Measurements from ENCODE around the gene MDGA2.

Gene MDGA2

GRCh38 chr14:47520382-47520781 lies 155.0 kb downstream of the MDGA2 start:
- no peak for DNase-seq (ENCODE audit: low read depth)
- TF ChIP-seq CTCF (conservative IDR thresholded peaks at IDR 0.05; ENCODE audit: control insufficient read depth, insufficient read depth, low read depth, low read length), result no peak
- no peak overlapping the region for H3K4me3 ChIP-seq (ENCODE audit: control insufficient read depth, low read depth, low read length)

- H3K4me3 ChIP-seq (ENCODE audit: control insufficient read depth, low read depth, low read length), result no peak overlapping the region
- DNase-seq (ENCODE audit: low read depth), result no peak
- TF ChIP-seq CTCF (conservative IDR thresholded peaks at IDR 0.05; ENCODE audit: control insufficient read depth, insufficient read depth, low read depth, low read length), result no peak
Measured at GRCh38 chr14:47511829-47512228, 163.6 kb downstream of the MDGA2 start.

GRCh38 chr14:47509957-47510356 lies 165.4 kb downstream of the MDGA2 start:
- no peak for TF ChIP-seq CTCF (conservative IDR thresholded peaks at IDR 0.05; ENCODE audit: control insufficient read depth, insufficient read depth, low read depth, low read length)
- H3K4me3 ChIP-seq (ENCODE audit: control insufficient read depth, low read depth, low read length), result no peak overlapping the region
- DNase-seq (ENCODE audit: low read depth), result no peak

- TF ChIP-seq CTCF (conservative IDR thresholded peaks at IDR 0.05; ENCODE audit: control insufficient read depth, insufficient read depth, low read depth, low read length), result no peak
- no peak for DNase-seq (ENCODE audit: low read depth)
Measured at GRCh38 chr14:47507861-47508260, 167.5 kb downstream of the MDGA2 start.

DNA sequence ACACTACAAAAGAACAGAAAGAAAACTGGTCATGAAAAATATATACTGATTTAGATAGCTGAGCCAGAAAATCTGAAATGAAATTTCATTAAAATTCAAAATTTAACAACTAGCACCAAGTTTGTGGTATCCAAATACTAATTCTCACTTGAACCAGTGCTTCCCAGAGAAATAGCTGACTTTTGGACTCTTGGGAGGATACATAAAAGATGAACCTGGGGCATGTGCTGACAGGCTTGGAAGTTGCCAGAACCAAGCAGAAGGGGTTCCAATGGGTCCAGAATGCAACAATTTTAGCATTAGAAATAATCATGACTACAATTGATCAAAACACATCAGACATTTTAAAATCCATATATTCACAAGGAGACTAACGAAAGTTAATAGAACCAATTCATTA lies 175.0 kb downstream of the MDGA2 start:
- no peak for DNase-seq (ENCODE audit: low read depth)
- no peak overlapping the region for H3K4me3 ChIP-seq (ENCODE audit: control insufficient read depth, low read depth, low read length)
- TF ChIP-seq CTCF (conservative IDR thresholded peaks at IDR 0.05; ENCODE audit: control insufficient read depth, insufficient read depth, low read depth, low read length), result no peak

More at GRCh38 chr14:47507861-47508260, 167.5 kb downstream of the MDGA2 start:
- H3K4me3 ChIP-seq (ENCODE audit: control insufficient read depth, low read depth, low read length), result no peak overlapping the region

DNA sequence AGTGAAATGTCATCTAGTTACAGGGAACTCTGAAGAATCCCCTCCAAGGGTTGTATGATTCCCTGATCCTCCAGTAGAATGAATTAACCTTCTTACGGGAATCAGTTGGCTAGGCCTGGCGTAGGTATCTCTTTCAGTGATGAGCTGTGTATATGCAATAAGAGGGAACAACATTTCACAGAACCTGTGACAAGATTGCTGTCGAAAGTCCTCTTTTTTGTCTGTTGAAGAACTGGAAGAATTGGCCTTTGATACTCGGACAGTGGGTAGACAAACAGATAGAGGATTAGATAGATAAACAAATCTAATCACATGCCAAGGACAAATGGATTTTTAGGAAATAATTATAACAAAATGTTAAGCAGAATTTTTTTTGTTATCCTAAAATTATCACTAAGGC lies 184.6 kb downstream of the MDGA2 start:
- no peak overlapping the region for H3K4me3 ChIP-seq (ENCODE audit: control insufficient read depth, low read depth, low read length)
- no peak for DNase-seq (ENCODE audit: low read depth)
- TF ChIP-seq CTCF (conservative IDR thresholded peaks at IDR 0.05; ENCODE audit: control insufficient read depth, insufficient read depth, low read depth, low read length), result no peak

DNA sequence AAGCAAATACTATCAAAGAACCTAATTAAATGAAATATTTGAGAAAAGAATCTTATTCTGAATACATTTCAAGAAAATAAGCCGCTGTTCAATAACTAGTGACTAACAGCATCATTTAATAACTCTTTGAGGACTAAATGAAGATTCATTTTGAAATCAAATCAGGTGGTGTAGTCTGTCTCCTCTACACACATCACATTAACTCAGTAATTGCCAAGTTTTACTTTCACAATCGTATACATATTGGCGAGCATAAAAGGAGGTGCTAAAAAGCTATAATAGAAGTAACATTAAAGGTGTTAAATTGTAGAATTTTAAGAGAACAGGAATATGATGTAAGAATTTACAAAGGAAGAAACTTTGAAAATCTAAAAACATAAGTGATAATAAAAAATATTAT lies 185.1 kb downstream of the MDGA2 start:
- no peak for DNase-seq (ENCODE audit: low read depth)
- no peak for TF ChIP-seq CTCF (conservative IDR thresholded peaks at IDR 0.05; ENCODE audit: control insufficient read depth, insufficient read depth, low read depth, low read length)

More for the DNA sequence above, 185.1 kb downstream of the MDGA2 start:
- H3K4me3 ChIP-seq (ENCODE audit: control insufficient read depth, low read depth, low read length), result no peak overlapping the region
